K562 (cell line): ENCODE data around the gene SCFD2. TPM values are rescaled to one million over a fixed set of nuclear protein-coding genes. Genes with fewer than 3 reads are reported as not detected.

ENCODE experiments used
- ATAC-seq: fragments of 200-7000 bp; cut with Tn5 transposase; 3 replicates; pipeline ENCODE4 v1.9.1; 2020; ENCODE audit warnings: moderate library complexity
- BruUV-seq: library from RNA; stranded (reverse); fragments of 400-500 nt; replicated peaks from 2 replicates; lab custom pipeline; 2021; lab: Mats Ljungman, UMichigan
- CTCF ChIA-PET: fragments of 300-600 bp; formaldehyde crosslinking; extraction: SDS; loops from one replicate; lab custom pipeline; 2021; ENCODE audit warnings: low intra/inter-chr PET ratio; lab: Yijun Ruan, JAX
- POLR2A ChIA-PET: fragments of 300-600, 350-650 bp; sonication (Branson Sonifier 250); formaldehyde crosslinking; extraction: SDS; loops from one replicate; lab custom pipeline; 2021; ENCODE audit warnings: antibody characterized with exemption, inconsistent platforms; lab: Yijun Ruan, JAX
- DNase-seq, 4 experiments: peaks; one replicate each; pipeline versions ENCODE4 v3.0.0 to v3.0.0-alpha.2; 2011 to 2018; ENCODE audit warnings: low spot score in 3 of 4, mixed read lengths in 3 of 4; ENCODE audit errors: extremely low read depth in 1 of 4
- FAIRE-seq: peaks from 2 replicates; lab custom pipeline; 2011; peaks lifted over from hg19 to GRCh38; lab: Jason Lieb, UNC
- H2AFZ ChIP-seq: 2 replicates; pipeline ENCODE4 v1.6.0; 2011; ENCODE audit warnings: low read depth, low read length, control low read depth, inconsistent platforms
- H3K27ac ChIP-seq: fragments of 200-600 bp; 3 replicates; pipeline ENCODE4 v1.8.0; 2011; ENCODE audit warnings: low read depth, mild to moderate bottlenecking, control low read depth, inconsistent platforms, low read length, moderate library complexity, mixed read lengths; ENCODE audit errors: extremely low read depth
- H3K27me3 ChIP-seq, 2 experiments: fragments of 300-600 bp in 1 of 2; 2 replicates in 1 of 2; 3 replicates in 1 of 2; pipeline versions ENCODE4 v1.6.0 to v1.8.0; 2011; ENCODE audit warnings: inconsistent platforms in 2 of 2, low read length in 2 of 2, mild to moderate bottlenecking in 1 of 2, mixed read lengths in 1 of 2, moderate library complexity in 1 of 2; ENCODE audit not compliant: control insufficient read depth in 2 of 2, insufficient read depth in 2 of 2
- H3K36me3 ChIP-seq: fragments of 300-600 bp; 3 replicates; pipeline ENCODE4 v1.8.0; 2011; ENCODE audit warnings: mild to moderate bottlenecking, low read length, inconsistent platforms; ENCODE audit not compliant: control insufficient read depth, insufficient read depth
- H3K4me1 ChIP-seq, 2 experiments: fragments of 200-600 bp in 1 of 2; replicated peaks in 1 of 2; 2 replicates in 1 of 2; 3 replicates in 1 of 2; pipeline versions ENCODE4 v1.5.1 to v1.8.0; 2011; ENCODE audit warnings: inconsistent platforms in 2 of 2, low read length in 2 of 2, mild to moderate bottlenecking in 1 of 2, mixed read lengths in 1 of 2, moderate library complexity in 1 of 2; ENCODE audit not compliant: control insufficient read depth in 2 of 2, insufficient read depth in 2 of 2
- H3K4me2 ChIP-seq: 2 replicates; pipeline ENCODE4 v1.6.1; 2011; ENCODE audit warnings: low read length, control low read depth, inconsistent platforms, mixed read lengths; ENCODE audit not compliant: insufficient read depth
- H3K4me3 ChIP-seq: fragments of 200-600 bp; sonication (generic), shearing (Covaris generic); 2 replicates; pipeline ENCODE4 v1.5.1; 2016; ENCODE audit warnings: control low read depth, inconsistent platforms
- H3K79me2 ChIP-seq: fragments of 200-600 bp; 3 replicates; pipeline ENCODE4 v1.8.0; 2011; ENCODE audit warnings: low read length, inconsistent platforms; ENCODE audit not compliant: control insufficient read depth, insufficient read depth
- H3K9ac ChIP-seq, 2 experiments: 2 replicates each; pipeline versions ENCODE4 v1.6.0 to v1.6.1; 2011; ENCODE audit warnings: low read depth in 2 of 2, low read length in 2 of 2, control low read depth in 1 of 2, inconsistent platforms in 1 of 2, mild to moderate bottlenecking in 1 of 2, mixed read lengths in 1 of 2; ENCODE audit not compliant: insufficient read depth in 1 of 2
- H3K9me1 ChIP-seq: one replicate; pipeline ENCODE4 v1.6.0; 2011; ENCODE audit warnings: inconsistent platforms, mild to moderate bottlenecking, low read length, moderate library complexity; ENCODE audit not compliant: control insufficient read depth, insufficient read depth
- H3K9me3 ChIP-seq: replicated peaks from 2 replicates; pipeline ENCODE4 v1.5.1; 2011; ENCODE audit warnings: low read depth, low read length, inconsistent platforms; ENCODE audit not compliant: control insufficient read depth, insufficient read depth
- H4K20me1 ChIP-seq: replicated peaks from 2 replicates; pipeline ENCODE4 v1.6.1; 2011; ENCODE audit warnings: low read length, inconsistent platforms, mixed read lengths; ENCODE audit not compliant: control insufficient read depth, insufficient read depth
- ETS2 ChIP-seq: IDR thresholded peaks from 2 replicates; pipeline ENCODE4 v1.6.1; 2016; ENCODE audit warnings: borderline replicate concordance, missing genetic modification characterization, mild to moderate bottlenecking, moderate library complexity, missing compliant biosample characterization; ENCODE audit not compliant: poor library complexity, severe bottlenecking
- ETV1 ChIP-seq: fragments of 450-650 bp; conservative IDR thresholded peaks from 2 replicates; pipeline ENCODE4 v1.6.1; 2016; ENCODE audit warnings: missing genetic modification characterization, control low read depth, low read depth, missing compliant biosample characterization
- PPARD ChIP-seq: fragments of 250-450 bp; sonication (Bioruptor Pico); IDR thresholded peaks from 2 replicates; pipeline ENCODE4 v1.8.0; 2022; ENCODE audit warnings: inconsistent platforms, mild to moderate bottlenecking, moderate library complexity
- STAT5A ChIP-seq: IDR thresholded peaks from 2 replicates; pipeline ENCODE4 v1.6.1; 2012; ENCODE audit warnings: low read length, inconsistent platforms, borderline replicate concordance
- TAF7 ChIP-seq: fragments of 450-650 bp; IDR thresholded peaks from 2 replicates; pipeline ENCODE4 v1.6.1; 2016; ENCODE audit warnings: missing genetic modification characterization, missing compliant biosample characterization
- UBTF ChIP-seq, 2 experiments: IDR thresholded peaks; 2 replicates each; pipeline ENCODE4 v1.6.1; 2012; ENCODE audit warnings: improper control_type of control experiment in 2 of 2, low read depth in 2 of 2, low read length in 2 of 2, borderline replicate concordance in 1 of 2
- ZFP30 ChIP-seq: fragments of 250-450 bp; sonication (Bioruptor Pico); IDR thresholded peaks from 2 replicates; pipeline ENCODE4 v1.8.0; 2022; ENCODE audit warnings: moderate library complexity, mild to moderate bottlenecking, inconsistent platforms, borderline replicate concordance
- WGBS: fragments of 100-300 bp; shearing (Covaris generic); methylation state at CpG from one replicate; pipeline ENCODE4 v1.1.6; 2016; ENCODE audit warnings: low coverage, mixed read lengths; ENCODE audit not compliant: insufficient coverage; ENCODE audit errors: missing lambda C conversion rate; 5-methylcytosine and 5-hydroxymethylcytosine counted together
- in situ Hi-C: fragments of 300-500 bp; cut with MboI; formaldehyde crosslinking; loops from 4 replicates; pipeline ENCODE4 v1.15.0; 2018; ENCODE audit warnings: inconsistent platforms, mixed read lengths
- intact Hi-C: fragments of 100-400 bp; cut with micrococcal nuclease; formaldehyde crosslinking; loops from 2 replicates; pipeline ENCODE4 v1.14.2; 2022
- polyA plus RNA-seq, 8 experiments: library from polyadenylated mRNA; depleted of rRNA in 4 of 8; stranded (reverse) in 5 of 8; unstranded in 3 of 8; fragments of >200 nt; fragmentation: Nextera tagmentation in 2 of 8; fragmentation: Illumina TruSeq in 1 of 8; extraction: Ambion mirVana in 2 of 8; extraction: Trizol in 1 of 8; gene quantifications; 2 replicates each; pipeline versions ENCODE4 v1.2.1 to v1.2.3, GENCODE V29; 2011 to 2014; ENCODE audit warnings: inconsistent platforms in 1 of 8, missing spikeins in 1 of 8
- total RNA-seq, 7 experiments: library from RNA; depleted of rRNA in 6 of 7; stranded (reverse); fragments of >200 nt in 6 of 7; fragmentation: Illumina TruSeq in 2 of 7; extraction: Trizol in 2 of 7; gene quantifications; 2 replicates each; pipeline versions ENCODE4 v1.2.1 to v1.2.3, GENCODE V29; 2011 to 2021; ENCODE audit warnings: low replicate concordance in 1 of 7
- TF ChIP-seq, protein P1 (sequence below): fragments of 250-450 bp; sonication (Bioruptor Pico); IDR thresholded peaks from 2 replicates; pipeline ENCODE4 v1.4.0; 2020; ENCODE audit warnings: mild to moderate bottlenecking, moderate library complexity, borderline replicate concordance
- TF ChIP-seq, protein P2 (sequence below): sonication (generic); formaldehyde crosslinking; IDR thresholded peaks from 2 replicates; pipeline ENCODE4 v1.8.0; 2023; ENCODE audit warnings: mild to moderate bottlenecking, missing genetic modification reagents

The SCFD2 gene
- total and polyA plus RNA-seq, 9 of the 15 experiments (the other 6 are each of a cell fraction or from before 2014, with no cell fraction given): 5.7 to 30.3 (median 22.8) TPM

DNA sequence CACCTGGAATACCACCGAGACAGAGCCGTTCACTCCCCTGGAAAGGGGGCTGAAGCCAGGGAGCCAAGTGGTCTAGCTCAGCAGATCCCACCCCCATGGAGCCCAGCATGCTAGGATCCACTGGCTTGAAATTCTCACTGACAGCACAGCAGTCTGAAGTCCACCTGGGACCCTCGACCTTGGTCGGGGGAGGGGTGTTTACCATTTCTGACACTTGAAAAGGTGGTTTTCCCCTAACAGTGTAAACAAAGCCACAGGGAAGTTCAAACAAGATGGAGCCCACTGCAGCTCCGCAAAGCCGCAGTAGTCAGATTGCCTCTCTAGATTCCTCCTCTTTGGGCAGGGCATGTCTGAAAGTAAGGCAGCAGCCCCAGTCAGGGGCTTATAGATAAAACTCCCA is 260.5 kb downstream of the SCFD2 start (continued):
- TF ChIP-seq UBTF (IDR thresholded peaks at IDR 0.05; ENCODE audit: borderline replicate concordance in 1 of 2, low read depth in 2 of 2, low read length in 2 of 2) (no peak), TAF7 (tag) (no peak), ETV1 (tag) (no peak)

GRCh38 chr4:53103481-53103880 is 262.4 kb downstream of the SCFD2 start:
- FAIRE-seq: no peak
- BruUV-seq: no TSS peak
- POLR2A ChIA-PET: interaction anchor here (1.0 kb wide), 1 partner anchor 9 kb away, joined by 5 read pairs; no protein-coding TSS in a partner anchor
- TF ChIP-seq PPARD (CRISPR knock-in tag) (no peak), STAT5A (no peak), ZFP30 (no peak), ETS2 (tag) (no peak)
- TF ChIP-seq, protein P1, sequence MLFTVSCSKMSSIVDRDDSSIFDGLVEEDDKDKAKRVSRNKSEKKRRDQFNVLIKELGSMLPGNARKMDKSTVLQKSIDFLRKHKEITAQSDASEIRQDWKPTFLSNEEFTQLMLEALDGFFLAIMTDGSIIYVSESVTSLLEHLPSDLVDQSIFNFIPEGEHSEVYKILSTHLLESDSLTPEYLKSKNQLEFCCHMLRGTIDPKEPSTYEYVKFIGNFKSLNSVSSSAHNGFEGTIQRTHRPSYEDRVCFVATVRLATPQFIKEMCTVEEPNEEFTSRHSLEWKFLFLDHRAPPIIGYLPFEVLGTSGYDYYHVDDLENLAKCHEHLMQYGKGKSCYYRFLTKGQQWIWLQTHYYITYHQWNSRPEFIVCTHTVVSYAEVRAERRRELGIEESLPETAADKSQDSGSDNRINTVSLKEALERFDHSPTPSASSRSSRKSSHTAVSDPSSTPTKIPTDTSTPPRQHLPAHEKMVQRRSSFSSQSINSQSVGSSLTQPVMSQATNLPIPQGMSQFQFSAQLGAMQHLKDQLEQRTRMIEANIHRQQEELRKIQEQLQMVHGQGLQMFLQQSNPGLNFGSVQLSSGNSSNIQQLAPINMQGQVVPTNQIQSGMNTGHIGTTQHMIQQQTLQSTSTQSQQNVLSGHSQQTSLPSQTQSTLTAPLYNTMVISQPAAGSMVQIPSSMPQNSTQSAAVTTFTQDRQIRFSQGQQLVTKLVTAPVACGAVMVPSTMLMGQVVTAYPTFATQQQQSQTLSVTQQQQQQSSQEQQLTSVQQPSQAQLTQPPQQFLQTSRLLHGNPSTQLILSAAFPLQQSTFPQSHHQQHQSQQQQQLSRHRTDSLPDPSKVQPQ: no peak
- TF ChIP-seq, protein P2, sequence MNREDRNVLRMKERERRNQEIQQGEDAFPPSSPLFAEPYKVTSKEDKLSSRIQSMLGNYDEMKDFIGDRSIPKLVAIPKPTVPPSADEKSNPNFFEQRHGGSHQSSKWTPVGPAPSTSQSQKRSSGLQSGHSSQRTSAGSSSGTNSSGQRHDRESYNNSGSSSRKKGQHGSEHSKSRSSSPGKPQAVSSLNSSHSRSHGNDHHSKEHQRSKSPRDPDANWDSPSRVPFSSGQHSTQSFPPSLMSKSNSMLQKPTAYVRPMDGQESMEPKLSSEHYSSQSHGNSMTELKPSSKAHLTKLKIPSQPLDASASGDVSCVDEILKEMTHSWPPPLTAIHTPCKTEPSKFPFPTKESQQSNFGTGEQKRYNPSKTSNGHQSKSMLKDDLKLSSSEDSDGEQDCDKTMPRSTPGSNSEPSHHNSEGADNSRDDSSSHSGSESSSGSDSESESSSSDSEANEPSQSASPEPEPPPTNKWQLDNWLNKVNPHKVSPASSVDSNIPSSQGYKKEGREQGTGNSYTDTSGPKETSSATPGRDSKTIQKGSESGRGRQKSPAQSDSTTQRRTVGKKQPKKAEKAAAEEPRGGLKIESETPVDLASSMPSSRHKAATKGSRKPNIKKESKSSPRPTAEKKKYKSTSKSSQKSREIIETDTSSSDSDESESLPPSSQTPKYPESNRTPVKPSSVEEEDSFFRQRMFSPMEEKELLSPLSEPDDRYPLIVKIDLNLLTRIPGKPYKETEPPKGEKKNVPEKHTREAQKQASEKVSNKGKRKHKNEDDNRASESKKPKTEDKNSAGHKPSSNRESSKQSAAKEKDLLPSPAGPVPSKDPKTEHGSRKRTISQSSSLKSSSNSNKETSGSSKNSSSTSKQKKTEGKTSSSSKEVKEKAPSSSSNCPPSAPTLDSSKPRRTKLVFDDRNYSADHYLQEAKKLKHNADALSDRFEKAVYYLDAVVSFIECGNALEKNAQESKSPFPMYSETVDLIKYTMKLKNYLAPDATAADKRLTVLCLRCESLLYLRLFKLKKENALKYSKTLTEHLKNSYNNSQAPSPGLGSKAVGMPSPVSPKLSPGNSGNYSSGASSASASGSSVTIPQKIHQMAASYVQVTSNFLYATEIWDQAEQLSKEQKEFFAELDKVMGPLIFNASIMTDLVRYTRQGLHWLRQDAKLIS (CRISPR knock-in tag): no peak

More at GRCh38 chr4:53103481-53103880, 262.4 kb downstream of the SCFD2 start:
- intact Hi-C loops: no loop called here
- no peak for ATAC-seq
- H3K9ac ChIP-seq: no peak overlapping the region
- in situ Hi-C loops: no loop called here
- no peaks in the 10 kb centered on the region for H3K27me3 ChIP-seq
- no peaks in the 10 kb centered on the region for H3K4me1 ChIP-seq
- no peak for DNase-seq
- no peaks in the 10 kb centered on the region for H3K36me3 ChIP-seq
- 0 out of 2 replicates have a peak, but pooled peaks cover 3% of the 10 kb centered on the region for H3K9me3 ChIP-seq
- no peak overlapping the region for H3K4me3 ChIP-seq
- no peak overlapping the region for H3K27ac ChIP-seq
- no peak overlapping the region for H2AFZ ChIP-seq
- no peak overlapping the region for H3K4me2 ChIP-seq
- CTCF ChIA-PET: no interaction called here
- no peaks in the 10 kb centered on the region for H3K79me2 ChIP-seq
- no peaks in the 10 kb centered on the region for H4K20me1 ChIP-seq
- WGBS: no CpG with 5 or more reads among the region's 1 CpG
- H3K9me1 ChIP-seq: no peaks in the 10 kb centered on the region
